ENCODE results near the gene MRPS23.

The MRPS23 gene

GRCh38 chr17:57834146-57834741, 15.6 kb downstream of the MRPS23 start:
- no peak for DNase-seq

DNA sequence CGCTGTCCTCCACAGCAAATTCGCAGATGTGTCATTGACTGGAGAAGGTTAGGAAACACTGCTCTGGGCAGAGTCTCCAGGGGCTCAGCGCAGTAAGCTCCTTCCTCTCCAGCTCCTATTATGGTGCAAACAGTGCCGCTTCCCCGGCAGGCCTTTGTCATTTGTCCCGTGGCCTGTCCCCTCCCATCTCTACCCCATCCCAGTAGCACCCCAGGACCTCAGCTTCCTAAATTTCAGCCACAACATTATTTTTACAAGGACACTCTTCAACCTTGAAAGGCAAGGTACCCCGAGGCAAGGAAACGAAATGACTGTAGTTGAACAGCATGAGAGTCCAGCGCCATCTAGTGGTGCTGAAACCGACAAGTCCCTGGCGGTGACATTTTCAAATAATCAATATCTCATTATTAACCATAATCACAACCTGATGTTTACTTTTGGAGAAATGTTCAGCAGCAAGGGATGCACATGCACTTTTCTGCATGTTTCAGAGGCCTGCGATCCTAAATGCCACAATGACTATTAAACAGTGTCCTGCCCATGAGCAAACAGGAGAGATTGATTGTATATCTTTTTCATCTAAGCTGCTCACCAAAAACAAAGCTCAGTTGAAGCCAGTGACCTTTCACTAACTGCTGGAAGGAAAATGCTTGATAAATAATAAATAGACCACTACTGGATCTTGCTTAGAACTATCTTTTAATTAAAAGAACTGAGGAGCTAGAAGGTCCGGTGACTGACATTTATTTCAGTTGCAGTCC, 16.5 kb downstream of the MRPS23 start:
- DNase-seq, result peak; percentile 63

GRCh38 chr17:57832314-57833178, 17.3 kb downstream of the MRPS23 start:
- DNase-seq, result no peak

GRCh38 chr17:57830880-57831279, 19.0 kb downstream of the MRPS23 start:
- DNase-seq, result no peak

GRCh38 chr17:57823469-57824401, 26.1 kb downstream of the MRPS23 start:
- no peak for DNase-seq

GRCh38 chr17:57819867-57820266, 30.0 kb downstream of the MRPS23 start:
- DNase-seq, result no peak

- no peak for DNase-seq
Observed at GRCh38 chr17:57819285-57819684, 30.6 kb downstream of the MRPS23 start.

DNA sequence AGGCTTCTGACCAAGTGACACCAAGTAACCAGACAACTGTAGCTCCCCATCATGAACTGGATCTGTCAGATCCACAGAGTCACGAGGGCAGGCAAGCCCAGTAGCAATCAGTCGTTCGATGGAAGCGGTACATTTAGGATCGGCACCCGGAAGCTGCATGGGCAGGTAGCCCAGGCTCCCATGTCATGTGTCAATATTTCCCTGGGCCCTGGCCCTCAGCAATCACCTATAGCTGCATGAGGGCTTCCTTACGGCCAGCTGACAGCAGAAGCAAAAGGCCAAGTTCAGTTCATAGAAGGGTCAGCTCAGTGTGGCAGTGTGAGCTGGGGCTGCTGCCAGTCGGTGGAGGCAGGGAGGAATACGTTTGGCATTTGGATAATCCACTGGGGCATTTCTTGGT, 31.8 kb downstream of the MRPS23 start:
- no peak for DNase-seq

DNA sequence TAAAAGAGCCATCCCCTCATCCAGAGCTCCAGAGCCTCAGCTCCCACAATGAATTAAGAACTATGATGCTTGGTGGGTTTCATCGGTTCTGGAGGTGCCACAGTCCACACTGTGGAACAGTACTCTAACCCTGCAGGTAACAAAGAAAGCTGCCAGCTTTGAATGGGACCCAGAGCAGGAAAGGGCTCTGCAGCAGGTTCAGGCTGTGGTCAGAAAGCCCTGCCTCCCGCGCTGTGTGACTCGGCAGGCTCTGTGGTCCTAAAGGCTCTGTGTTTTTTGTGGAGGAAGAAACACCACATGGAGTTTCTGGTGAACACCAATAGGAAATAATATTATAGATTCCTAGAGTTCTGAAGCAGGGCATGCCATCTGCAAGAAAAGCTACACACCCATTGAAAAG, 32.5 kb downstream of the MRPS23 start:
- no peak for DNase-seq

- no peak for DNase-seq
Observed at GRCh38 chr17:57814421-57814820, 35.4 kb downstream of the MRPS23 start.

DNA sequence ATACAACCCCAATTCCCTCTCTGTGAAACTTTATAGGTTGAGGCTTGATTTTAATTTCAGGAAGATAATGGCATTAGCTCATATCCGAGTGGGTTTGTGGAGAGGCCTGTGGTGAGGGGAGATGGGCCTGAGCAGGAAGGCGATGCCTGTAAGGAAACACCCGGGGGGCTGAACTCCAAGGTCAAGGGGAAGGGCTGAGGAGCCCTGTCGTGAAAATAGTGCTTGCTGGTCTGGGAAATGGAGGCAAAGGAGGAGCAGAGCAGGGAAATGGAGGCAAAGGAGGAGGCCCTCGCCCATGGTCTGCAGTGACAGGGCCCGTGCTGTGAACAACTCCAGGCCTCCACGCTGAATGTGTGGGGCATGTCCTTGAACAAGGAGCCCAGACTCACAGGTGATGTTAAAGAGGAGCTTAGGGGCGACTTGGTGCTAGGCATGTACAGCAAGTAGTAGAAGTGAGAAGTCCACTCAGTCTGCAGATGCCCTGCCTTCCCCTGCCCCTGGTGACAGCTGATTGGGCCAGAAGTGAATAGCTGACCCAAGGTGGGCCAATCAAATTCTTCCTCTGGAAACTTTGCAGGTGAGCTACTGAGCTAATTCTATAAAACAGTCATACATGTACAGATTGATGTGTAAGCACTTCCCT, 38.1 kb downstream of the MRPS23 start:
- no peak for DNase-seq

- no peak for DNase-seq
Observed at GRCh38 chr17:57810721-57811637, 38.9 kb downstream of the MRPS23 start.

GRCh38 chr17:57809879-57810278, 40.0 kb downstream of the MRPS23 start:
- no peak for DNase-seq

GRCh38 chr17:57808882-57809281, 41.0 kb downstream of the MRPS23 start:
- DNase-seq, result no peak

GRCh38 chr17:57806167-57806830, 43.5 kb downstream of the MRPS23 start:
- DNase-seq, result no peak

DNA sequence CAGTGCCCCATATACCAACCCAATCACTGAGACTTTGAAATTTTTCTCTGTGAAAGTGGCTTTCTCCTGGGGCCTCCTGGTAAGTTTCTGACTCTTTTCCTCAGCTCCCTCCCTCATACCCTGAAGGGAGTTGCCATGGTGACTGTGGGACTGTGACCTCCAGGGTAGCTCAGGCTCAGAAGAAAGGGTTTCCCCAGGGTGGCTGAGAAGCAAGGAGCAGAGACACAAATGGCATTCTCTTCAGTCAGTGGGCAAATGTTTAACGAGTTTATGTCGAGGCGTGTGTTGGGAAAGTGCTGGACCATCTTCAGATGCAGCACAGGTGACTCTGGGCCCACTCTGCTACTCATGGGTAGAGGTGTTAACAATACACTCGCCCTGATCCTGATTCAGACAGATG, 46.8 kb downstream of the MRPS23 start:
- DNase-seq, result no peak

- DNase-seq, result no peak
Observed at GRCh38 chr17:57801044-57801711, 48.7 kb downstream of the MRPS23 start.

DNA sequence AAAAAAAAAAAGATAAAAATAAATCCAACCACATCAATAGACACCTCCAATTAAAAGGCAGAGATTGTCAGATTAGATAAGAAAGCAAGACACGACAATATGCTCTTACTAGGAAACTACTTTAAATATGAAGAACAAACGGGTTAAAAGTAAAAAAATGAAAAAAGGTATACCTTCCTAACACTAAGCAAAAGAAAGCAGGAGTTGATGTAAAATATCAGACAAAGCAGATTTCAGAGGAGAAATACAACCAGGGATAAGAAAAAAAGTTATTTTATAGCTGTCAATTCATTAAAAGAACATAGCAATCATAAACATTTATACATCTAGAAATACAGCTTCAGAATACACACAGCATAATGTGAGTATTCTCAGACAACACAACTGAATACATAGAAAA, 55.0 kb downstream of the MRPS23 start:
- DNase-seq, result no peak

- no peak for DNase-seq
Observed at GRCh38 chr17:57788725-57789124, 61.1 kb downstream of the MRPS23 start.

DNA sequence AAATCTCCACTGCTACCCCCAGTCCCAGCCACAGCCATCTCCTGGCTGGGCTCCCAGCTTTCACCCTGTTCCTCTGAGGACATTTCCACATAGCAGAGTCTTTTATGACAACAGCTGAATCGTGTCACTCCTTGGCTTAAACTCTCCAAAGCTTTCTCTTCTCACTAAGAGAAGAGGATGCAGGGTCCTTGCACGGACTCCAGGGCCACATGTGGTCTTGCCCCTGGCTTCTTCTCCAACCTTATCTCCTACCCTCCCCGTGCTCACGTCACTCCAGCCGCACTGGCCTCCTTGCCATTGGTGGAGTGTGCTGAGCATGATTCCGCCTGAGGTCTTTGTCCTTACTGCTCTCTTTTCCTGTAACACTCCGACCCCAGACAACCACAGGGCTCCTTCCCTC, 64.8 kb downstream of the MRPS23 start:
- no peak for DNase-seq
